BJ (cell line): Measurements from ENCODE around the gene SAPCD2. TPM values are rescaled to one million over a fixed set of nuclear protein-coding genes. Genes with fewer than 3 reads are reported as not detected.

Experiments used
- CTCF ChIA-PET: fragments of 350-600 bp; formaldehyde crosslinking; extraction: SDS; loops from one replicate; lab custom pipeline; 2021; ENCODE audit warnings: antibody characterized with exemption, inconsistent platforms; lab: Yijun Ruan, JAX
- POLR2A ChIA-PET: fragments of 300-600 bp; sonication (Branson Sonifier 250); formaldehyde crosslinking; extraction: SDS; loops from one replicate; lab custom pipeline; 2021; ENCODE audit warnings: antibody characterized with exemption; lab: Charles Lee
- DNase-seq: peaks from one replicate; pipeline ENCODE4 v3.0.0-alpha.2; 2011; ENCODE audit warnings: low read depth
- H3K27me3 ChIP-seq: 2 replicates; pipeline ENCODE4 v1.6.0; 2011; ENCODE audit warnings: low read length; ENCODE audit not compliant: control insufficient read depth, insufficient read depth
- H3K36me3 ChIP-seq: 2 replicates; pipeline ENCODE4 v1.5.1; 2011; ENCODE audit warnings: low read length; ENCODE audit not compliant: control insufficient read depth, insufficient read depth
- H3K4me3 ChIP-seq: 2 replicates; pipeline ENCODE4 v1.5.1; 2011; ENCODE audit warnings: low read depth, mild to moderate bottlenecking, control low read depth, low read length
- polyA plus RNA-seq: library from polyadenylated mRNA; depleted of rRNA; stranded (reverse); fragments of >200 nt; gene quantifications from 2 replicates; pipeline ENCODE4 v1.2.3, GENCODE V29; 2011
- TF ChIP-seq, protein P1 (sequence below): IDR thresholded peaks from 2 replicates; pipeline ENCODE4 v1.5.1; 2011; ENCODE audit warnings: low read depth, mild to moderate bottlenecking, control low read depth, inconsistent platforms, low read length, moderate library complexity; ENCODE audit not compliant: insufficient read depth

Gene SAPCD2
- polyA plus RNA-seq, 1 experiment = 8.6 TPM

DNA sequence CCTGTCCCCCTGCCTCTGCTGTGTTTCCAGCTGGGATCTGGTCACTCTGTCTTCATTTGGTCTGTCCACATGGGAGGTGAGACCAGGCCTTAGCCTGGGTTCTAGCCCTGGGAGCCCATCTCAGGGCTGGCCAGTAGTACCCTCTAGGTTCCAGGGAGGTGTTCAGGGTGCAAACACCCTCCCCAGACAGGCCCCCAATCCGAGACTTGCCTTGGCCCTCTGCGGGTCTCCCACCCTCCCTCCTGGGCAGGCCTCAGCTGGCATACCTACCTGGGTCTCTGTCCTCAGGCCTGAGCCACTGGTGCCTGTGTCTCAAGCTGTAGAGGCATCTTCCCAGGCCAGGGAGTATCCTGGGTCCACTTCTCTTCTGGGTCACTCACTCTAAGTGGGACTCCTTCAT is 925 bp upstream of the SAPCD2 start:
- POLR2A ChIA-PET = no interaction called here
- TF ChIP-seq, protein P1, sequence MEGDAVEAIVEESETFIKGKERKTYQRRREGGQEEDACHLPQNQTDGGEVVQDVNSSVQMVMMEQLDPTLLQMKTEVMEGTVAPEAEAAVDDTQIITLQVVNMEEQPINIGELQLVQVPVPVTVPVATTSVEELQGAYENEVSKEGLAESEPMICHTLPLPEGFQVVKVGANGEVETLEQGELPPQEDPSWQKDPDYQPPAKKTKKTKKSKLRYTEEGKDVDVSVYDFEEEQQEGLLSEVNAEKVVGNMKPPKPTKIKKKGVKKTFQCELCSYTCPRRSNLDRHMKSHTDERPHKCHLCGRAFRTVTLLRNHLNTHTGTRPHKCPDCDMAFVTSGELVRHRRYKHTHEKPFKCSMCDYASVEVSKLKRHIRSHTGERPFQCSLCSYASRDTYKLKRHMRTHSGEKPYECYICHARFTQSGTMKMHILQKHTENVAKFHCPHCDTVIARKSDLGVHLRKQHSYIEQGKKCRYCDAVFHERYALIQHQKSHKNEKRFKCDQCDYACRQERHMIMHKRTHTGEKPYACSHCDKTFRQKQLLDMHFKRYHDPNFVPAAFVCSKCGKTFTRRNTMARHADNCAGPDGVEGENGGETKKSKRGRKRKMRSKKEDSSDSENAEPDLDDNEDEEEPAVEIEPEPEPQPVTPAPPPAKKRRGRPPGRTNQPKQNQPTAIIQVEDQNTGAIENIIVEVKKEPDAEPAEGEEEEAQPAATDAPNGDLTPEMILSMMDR = no peak
- no peak overlapping the region for H3K4me3 ChIP-seq
- CTCF ChIA-PET = interaction anchor here (0.9 to 9.4 kb wide), 11 partner anchors 10 to 285 kb away, joined by 3 to 153 read pairs (median 9); partner anchors contain the start of genes AJM1, MAN1B1, NPDC1 and RNF224
- no peak for DNase-seq
- H3K36me3 ChIP-seq = no peaks in the 10 kb centered on the region
- no peaks in the 10 kb centered on the region for H3K27me3 ChIP-seq

GRCh38 chr9:137070906-137071275 is 534 bp upstream of the SAPCD2 start:
- Histone ChIP-seq H3K36me3 (no peaks in the 10 kb centered on the region), H3K27me3 (no peaks in the 10 kb centered on the region), H3K4me3 (peak overlapping the region; percentile 39)
- TF ChIP-seq, protein P1 = no peak
- POLR2A ChIA-PET = interaction anchor here (0.6 to 0.7 kb wide), 2 partner anchors 43 to 240 kb away, joined by 3 to 6 read pairs; no protein-coding TSS in a partner anchor
- DNase-seq = no peak
- CTCF ChIA-PET = interaction anchor here (0.9 to 9.4 kb wide), 13 partner anchors 10 to 285 kb away, joined by 3 to 153 read pairs (median 5); partner anchors contain the start of genes AJM1, MAN1B1, NPDC1 and RNF224

- DNase-seq = no peak
- POLR2A ChIA-PET = no interaction called here
- TF ChIP-seq, protein P1 = no peak
- no peaks in the 10 kb centered on the region for H3K27me3 ChIP-seq
- H3K36me3 ChIP-seq = no peaks in the 10 kb centered on the region
- peak overlapping the region; percentile 4 for H3K4me3 ChIP-seq
- CTCF ChIA-PET = interaction anchor here (0.9 to 9.4 kb wide), 11 partner anchors 9 to 281 kb away, joined by 3 to 153 read pairs (median 11); partner anchors contain the start of genes AJM1 and NPDC1
Measured at GRCh38 chr9:137069508-137070091, 757 bp downstream of the SAPCD2 start.

DNA sequence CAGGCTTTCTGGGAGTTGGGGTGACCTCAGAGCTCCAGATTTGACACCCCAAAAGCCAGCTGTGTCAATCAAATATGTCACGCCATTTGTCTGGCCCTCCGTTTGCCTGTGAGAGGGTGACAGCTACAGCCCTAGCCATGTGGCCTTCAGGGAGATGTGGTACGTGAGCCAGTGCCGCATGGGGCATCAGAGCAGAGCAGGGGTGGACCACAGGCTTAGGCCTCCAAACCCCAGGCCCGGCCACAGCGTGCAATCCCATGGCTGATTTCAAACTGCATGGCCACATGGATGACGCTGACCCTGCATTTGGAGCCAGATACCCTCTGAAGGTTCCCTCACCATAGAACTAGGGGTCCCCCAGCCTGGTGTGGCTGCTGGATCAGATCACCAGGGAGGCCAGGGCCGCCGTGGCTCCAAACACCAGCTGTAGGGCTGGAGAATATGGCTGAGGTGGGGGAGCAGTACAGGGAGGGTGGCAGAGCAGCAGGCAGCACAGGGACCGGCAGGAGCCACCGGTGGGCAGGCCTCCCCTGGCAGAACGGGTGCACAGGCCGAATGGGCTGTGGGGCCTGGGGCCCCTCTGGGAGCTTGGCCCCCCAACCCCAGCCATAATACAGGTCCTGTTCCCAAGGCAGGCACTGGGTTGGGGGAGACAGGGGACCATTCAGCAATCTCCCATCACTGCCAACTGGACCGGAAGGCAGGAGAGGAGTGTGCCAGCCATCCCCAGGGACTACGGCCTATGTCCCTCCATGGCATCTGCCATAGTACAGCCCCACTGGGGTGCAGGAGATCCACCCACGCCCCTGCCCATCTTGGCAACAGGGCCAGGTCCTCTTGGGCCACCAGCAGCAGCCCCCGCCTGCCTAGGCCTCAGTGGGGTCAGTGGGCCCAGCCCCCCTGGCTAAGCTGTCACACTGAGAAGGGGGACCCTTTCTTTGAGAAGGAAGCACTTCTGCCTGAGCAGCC is 1.5 kb downstream of the SAPCD2 start:
- Histone ChIP-seq H3K27me3 (no peaks in the 10 kb centered on the region), H3K4me3 (no peak overlapping the region), H3K36me3 (no peaks in the 10 kb centered on the region)
- TF ChIP-seq, protein P1 = no peak
- CTCF ChIA-PET = interaction anchor here (1.0 to 9.4 kb wide), 20 partner anchors 8 to 294 kb away, joined by 3 to 153 read pairs (median 6); partner anchors contain the start of genes AJM1, CYSRT1, MAN1B1 and NPDC1
- no peak for DNase-seq
- POLR2A ChIA-PET = no interaction called here
